ENCODE data around the gene L3MBTL4.
"Not testable (repeated sequence)": the region's sequence is repeated elsewhere in the genome, so short reads cannot be mapped to it uniquely, and the experiment has no call there.

Gene L3MBTL4

DNA sequence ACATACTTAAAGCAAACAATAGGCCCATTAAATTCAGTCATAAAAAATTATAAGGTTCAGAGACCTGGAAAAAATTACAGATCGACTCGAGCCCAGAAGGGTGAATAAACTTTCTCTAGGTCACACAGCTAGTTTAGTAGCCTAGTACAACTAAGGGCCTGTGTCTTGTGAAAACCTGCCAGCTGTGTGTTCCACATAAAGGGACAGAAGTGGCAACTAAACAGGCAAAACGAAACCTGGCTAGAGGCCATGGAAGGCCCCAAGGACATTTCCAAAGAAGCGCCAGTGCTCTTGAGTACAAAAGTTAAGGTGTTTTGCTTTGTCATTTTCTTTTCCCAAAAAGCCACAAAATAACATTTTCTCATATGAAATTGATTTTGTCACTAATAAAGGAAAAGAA lies 164.9 kb downstream of the L3MBTL4 start:
- no peak for DNase-seq

DNA sequence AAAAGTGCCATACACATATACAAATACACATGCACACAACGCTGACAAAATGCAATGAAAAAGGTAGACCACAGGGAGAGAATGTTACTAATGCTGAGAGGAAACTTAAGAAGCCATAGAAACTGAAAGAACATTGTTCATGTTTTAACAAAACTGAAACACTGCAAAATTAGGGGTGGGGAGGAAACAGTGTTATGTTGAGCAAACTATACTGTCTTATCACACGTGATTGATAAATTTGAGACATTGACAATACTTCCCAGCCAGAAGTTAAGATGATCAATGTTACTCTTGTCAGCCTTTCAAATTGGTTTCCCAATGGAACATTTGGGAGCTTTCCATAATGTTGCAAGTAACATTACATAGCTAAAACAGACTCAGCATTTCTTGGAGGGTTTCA lies 165.5 kb downstream of the L3MBTL4 start:
- no peak for DNase-seq

DNA sequence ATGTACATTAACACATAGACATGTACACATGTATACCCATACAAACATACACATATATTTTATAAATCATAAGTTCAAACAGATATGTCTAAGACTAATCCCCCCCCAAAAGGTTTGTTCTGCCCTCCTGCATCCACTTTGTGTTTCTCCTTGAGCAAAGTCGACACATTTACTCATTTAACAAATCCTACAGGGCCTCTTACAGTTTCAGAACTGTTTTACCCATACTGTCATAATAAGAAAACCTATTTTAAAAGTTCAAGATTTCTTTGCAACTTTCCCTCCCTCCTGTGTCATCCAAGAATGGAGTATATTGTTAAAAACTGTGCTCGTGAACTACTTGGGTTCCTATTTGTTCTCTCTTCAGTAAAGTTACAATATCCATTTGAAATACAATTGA lies 166.7 kb downstream of the L3MBTL4 start:
- no peak for DNase-seq

DNA sequence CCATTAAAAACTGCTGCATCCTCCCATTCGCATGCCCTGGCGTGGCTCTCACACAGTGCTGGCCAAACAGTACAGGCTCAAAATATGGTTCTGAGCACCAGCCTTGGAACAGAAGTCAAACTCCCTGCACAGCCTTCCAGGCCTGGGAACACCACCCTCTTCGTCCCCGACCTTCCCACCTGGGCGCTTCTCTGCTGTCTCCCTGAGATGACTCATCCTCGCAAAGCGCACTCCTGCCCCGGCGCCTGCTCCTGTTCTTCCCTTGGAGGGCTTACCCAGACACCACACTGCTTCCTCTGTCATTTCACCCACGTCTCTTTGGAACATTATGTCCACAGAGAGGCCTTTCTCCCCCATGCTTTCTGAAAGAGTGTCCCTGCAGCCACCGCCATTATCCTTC lies 172.7 kb downstream of the L3MBTL4 start:
- no peak for DNase-seq

DNA sequence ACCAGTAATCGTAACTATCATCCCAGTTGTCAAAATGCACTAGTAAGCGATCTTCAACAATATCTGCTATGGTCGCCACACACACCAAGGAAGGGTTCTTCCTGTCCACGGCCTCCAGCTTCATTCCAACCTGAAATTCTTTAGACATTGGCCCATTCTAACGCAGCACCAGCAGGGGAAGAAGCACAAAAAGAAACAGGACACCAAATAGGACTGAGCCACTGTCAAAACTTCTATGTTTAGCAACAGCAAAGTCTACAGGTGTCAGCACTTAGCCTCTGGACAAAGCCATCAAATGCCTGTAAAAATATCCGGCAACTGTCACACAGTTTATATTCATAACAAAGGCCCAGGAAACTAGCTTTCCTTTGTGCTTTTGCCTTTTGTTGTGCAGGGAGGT lies 175.0 kb downstream of the L3MBTL4 start:
- DNase-seq, result no peak

DNA sequence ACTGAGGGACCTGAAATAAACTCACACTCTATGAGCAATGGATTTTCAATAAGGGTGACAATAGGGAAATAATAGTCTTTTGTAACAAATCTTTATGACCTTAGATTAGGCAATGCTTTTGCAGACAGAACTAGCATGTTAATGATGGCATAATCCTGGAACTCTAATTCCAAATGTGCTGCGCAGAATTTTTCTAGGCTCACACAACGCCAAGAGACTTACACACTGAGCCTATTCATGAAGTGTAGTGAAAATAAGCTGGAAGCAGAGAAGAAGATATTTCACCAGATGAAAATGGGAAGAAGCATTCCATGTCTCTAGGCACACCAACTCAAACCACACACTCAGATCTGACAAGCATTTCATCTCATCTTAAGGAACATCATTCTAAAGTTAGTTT lies 178.5 kb downstream of the L3MBTL4 start:
- no peak for DNase-seq

DNA sequence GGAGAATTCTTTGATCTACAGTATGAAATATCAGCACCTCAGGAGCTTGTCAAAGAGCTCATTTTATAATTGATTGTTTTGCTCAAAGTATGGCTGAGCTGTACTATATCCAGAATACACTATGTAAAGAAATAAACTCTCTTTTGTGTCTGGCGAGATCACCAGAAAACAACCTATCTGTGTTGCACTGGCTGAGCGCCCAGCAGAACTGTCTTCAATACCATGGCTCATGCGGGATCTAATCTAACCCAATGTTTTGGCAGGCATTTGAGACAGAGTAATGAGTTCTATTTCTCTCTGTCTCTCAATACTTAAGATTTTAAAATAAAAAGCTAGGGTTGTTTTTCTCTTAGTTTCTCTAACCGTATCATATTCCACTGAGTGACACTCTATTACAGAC lies 192.4 kb downstream of the L3MBTL4 start:
- DNase-seq, result no peak

DNA sequence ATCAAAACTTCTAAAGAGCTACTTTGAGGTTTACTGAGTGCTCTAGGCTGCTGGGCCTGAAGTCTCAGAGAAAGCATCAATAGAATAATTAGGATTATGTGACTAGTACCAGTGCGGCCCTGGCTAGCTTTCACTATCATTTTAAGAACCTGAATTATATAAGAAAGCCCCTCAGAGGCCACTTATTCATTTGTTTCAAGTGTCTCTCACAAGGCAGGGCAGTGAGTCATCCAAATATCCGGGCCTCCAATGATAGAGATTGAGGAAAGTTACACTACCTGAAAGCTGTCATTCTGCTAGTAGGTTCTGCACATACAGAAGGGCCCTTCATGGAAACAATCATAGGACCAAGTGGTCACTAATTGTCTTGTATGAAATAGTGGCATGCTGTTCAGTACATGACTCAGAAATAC lies 193.1 kb downstream of the L3MBTL4 start:
- DNase-seq, result no peak

DNA sequence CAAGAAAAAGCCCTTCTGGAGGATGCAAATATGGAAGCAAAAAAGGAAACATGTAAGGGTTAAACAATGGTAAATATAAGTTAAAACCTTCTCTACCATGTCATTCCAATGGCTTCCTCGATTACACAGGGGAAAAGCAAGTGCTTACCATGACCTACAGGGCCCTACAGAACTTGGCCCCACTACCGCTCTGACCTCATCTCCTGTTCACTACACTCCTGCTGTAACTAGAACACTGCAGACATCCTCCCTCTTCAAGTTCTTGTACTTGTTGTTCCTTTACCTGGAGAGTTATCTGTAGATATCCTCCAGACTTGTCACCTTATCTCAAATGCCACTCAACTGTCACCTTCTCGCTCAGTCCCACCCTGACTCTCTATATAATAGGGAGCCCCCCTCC lies 194.6 kb downstream of the L3MBTL4 start:
- no peak for DNase-seq

DNA sequence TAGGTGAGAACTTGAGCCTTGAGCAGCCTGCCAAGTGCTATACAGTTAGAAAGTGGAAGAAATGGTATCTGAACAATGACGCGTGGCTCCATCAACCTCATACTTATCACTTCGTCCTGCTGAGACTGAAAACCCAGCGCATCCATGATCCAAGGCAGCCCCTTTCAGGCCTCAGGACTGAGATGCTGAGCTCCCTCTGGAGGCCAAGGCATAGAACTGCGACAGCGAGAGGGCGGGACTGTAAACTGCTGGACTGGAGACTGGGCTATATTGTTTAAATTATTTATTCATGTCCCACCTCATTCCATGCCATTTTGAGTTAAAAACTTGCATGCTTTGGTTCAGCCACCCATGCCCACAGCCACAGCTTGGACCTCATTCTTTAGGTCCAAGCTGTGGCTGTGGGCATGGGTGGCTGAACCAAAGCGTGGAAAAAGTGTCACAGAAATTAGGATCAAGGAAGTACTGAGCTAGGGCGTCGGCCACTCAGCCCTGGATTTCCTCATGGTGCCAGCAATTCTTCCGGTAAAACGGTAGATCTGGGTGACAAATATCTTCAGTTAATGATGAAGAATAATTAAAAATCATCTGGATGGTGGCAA lies 195.5 kb downstream of the L3MBTL4 start:
- peak; percentile 31 for DNase-seq

DNA sequence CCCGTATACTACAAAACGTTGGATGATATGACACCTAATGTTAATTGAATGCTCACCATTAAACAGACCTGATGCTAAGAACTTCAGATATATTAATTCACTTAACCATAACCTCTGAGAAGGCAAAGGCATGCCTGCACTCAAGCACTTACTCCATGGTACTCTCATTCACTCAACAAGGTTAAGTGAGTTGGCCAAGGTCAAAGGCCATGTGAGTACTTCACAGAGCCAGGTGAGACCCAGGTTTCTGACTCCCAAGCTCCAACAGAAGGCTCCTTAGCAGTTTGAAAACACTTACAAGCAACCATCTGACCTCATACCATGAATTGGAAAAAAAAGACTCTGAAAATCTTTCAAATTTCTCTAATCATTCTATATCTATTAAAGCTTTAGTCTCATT lies 198.8 kb downstream of the L3MBTL4 start:
- DNase-seq, result no peak

DNA sequence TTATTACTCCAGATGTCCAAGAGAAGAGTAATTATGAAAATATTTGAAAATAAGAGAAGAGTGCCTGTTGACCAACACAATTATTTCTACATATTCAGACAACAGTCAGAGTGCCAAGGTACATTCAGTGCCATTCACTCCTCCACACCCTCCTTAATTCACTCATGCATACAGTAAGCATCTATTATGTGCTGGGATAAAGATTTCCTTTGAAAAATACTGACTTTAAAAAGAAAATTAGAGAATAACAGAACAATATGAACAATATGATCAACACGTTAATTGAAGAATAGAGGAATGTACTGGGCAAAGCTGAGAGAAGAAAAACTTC lies 203.6 kb downstream of the L3MBTL4 start:
- DNase-seq, result no peak

DNA sequence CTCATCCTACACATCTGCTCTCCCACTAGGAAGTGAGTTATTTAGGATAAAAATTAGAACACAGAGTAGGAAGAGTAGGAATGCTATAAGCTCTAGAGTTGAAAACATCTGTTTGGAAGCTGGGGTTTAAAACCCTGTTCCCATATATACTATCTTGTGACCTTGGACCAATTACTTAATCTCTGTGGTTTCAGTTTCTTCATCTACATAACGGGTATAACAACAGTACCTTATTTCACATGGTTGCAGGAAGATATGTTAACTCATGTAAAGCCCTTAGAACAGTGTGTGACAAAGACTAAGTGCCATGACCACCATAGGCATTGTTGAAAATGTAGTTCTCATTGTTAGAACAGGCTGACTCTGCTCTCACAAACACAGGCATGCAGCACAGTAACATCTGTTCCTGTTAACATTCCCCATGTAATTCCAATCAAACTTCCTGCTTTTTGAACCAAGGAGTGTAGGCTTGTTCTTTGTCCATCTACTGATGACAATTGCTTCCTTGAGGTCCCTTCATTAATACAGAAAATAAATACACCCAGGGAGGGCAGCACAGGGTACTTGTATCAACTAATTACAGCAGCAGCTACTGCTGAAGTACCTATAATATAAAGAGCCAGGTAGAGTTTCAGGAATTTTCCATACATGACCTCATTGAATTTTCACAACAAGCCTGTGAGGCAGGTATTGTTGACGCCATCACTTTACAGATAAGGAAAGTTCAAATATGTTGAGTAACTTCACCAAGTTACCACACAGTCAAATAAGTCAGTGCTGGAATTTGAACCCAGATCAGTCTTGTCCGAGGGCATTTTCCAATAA lies 204.2 kb downstream of the L3MBTL4 start:
- DNase-seq, result no peak

DNA sequence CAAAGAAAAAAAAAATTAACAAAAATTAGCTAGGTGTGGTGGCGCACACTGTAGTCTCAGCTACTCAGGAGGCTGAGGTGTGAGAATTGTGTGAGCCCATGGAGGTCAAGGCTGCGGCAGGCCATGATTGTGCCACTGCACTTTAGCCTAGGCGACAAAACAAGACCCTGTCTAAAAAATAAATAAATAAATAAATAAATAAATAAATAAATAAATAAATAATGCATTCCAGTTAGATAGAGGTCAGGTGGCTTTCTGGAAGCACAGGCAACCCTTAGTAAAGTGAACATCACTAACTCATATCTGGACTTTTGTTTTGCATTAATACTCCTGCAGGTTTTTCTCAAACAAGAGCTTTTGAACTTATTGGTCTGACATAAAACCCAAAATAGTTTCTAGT lies 206.8 kb downstream of the L3MBTL4 start:
- no peak for DNase-seq

DNA sequence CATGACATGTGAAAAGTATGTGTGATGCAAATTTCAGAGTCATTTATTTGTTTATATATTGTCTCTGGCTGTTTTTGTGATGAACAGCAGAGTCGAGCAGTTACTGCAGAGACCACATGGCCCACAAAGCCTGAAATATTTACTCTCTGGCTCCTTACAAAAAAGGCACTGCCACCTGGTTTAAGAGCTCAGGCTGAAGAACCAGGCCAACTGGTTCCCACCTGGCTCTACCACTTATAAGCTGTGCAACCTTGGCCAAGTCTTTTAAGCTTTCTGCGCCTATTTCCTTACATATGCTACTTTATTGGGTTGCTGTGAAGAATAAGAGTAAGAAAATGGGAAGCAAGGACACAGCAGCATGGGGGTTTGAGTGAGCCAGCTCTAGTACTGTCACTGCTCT lies 207.6 kb downstream of the L3MBTL4 start:
- no peak for DNase-seq

DNA sequence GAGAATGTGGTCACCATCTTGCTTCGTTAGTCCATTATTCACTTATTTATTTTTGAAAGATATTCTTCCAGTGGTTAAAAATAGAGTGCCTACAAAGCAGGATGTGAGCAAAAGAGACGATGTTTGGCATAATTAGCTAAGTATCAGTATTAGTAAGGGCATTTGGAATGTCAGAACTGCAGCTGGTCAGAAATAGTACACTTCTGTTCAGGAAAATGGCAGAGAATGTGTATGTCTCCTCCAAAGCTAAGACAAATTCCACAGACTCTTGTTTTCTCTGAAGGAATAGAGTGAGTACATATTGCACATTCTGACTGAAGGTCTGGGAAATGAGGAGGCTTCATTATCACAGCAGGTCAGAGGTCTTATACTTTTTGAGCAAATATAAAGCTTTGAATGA lies 209.0 kb downstream of the L3MBTL4 start:
- DNase-seq, result no peak

DNA sequence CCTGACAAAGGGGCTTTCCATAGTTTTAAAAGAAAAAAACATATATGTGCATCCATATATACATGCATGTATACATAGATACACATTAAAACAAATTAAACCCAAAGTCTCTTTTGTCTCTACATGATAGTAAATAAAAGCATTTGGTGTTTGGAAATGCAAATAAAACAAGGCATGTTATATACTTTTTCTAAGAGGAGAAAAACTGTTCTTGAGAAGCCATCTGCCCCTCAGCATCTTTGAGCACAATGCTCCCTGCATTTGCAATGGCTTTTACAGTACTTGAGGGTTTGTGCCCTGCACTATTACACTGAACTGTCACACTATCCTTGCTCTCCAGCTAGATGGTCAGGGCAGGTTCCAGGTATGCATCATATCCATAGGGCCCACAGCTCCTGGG lies 210.2 kb downstream of the L3MBTL4 start:
- DNase-seq, result no peak

DNA sequence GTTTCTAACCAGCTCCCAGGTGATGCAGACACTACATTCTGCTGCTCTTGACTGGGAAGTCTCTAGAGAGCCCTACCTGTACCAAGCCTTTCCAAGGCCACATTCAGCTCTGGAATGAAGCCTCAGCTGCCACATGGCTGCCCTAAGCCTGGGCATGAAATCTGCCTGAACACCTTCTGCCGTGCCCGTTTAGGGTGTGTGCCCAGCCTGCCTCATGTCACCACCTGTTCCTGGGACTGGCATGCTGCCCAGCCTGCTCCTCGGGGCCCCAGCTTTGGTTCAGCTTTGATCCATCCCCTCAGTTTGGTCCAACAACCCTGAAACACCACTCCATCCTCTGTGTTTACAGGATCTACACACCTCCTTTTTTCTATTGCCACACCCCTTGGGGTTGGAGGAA lies 210.9 kb downstream of the L3MBTL4 start:
- DNase-seq, result no peak

DNA sequence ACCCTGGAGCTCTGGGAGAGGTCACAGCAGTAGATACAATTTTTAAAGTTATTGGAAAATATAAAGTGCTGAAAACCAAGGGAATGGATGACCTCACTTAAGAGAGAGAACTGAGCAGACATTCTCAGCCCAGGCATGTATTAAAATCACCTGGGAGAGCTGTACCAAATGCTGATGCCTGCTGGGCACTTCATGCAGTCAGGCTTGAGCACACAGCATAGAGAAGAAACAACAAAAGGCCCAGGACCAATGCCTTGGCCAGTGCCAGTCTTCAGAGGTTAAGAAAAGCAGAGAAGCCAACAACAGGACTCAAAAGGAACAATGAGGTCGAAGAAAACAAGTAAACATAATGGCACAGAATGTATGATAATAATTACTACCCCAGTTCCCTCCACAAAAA lies 211.8 kb downstream of the L3MBTL4 start:
- DNase-seq, result no peak

DNA sequence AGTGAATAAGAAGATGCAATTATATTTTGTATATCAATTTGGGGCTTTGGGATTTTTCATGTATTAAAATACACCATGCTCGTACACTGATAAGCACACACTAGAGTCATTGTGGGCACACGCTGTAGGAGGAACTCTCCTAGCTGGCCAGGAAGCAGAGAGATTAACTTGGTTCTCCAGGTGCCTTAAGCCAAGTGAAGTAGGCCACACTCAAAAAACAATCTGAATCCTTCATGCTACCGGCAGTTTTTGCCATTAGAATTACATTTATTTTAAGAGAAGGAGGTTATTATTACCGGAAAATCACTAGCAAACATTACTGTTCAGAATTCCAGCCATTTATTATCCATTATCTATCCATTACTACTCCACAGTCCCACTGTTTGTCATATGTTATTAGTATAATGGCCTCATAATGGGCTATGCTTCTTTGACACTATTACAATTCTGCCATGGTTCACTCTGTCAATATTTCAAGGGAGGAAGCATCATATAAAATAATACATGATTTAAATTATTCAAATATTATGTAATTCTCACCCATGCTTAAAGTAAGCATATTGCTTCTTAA lies 214.4 kb downstream of the L3MBTL4 start:
- DNase-seq, result no peak

DNA sequence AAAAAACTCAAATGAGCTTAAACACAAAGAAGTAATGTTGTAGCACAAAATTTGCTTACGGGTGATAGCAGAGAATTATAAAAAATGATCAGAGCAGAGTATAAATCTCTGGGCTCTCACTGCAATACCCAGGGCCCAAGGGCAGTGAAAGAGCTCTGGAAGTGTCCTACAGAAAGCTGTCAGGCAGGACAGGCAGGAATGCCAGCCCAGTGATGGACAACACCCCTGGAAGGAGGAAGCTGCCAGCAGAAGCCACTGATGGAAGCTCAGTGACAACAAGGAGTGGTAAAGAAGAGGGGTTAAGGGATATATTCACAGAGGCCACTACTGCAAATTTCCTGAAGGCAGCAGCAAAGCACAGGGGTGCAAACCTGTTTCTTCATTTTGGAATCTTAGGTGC lies 214.9 kb downstream of the L3MBTL4 start:
- no peak for DNase-seq

DNA sequence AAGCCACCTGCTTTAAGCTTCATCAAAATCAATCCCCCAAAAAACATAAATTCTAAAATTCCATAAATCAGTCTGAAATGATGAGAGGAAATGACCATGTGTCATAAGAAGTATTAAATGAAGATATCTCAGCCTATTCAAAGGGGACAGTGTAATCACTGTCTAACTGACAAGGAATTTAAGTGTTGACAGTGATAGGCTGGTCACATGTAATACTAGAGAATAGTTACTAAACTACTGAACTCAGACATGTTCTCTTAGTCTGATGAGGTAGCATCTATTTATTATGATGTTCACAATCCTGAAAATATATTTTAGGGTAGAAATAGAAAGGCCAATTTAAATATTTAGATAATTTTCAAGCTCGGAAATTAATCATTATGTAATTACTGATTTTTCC lies 216.1 kb downstream of the L3MBTL4 start:
- no peak for DNase-seq

DNA sequence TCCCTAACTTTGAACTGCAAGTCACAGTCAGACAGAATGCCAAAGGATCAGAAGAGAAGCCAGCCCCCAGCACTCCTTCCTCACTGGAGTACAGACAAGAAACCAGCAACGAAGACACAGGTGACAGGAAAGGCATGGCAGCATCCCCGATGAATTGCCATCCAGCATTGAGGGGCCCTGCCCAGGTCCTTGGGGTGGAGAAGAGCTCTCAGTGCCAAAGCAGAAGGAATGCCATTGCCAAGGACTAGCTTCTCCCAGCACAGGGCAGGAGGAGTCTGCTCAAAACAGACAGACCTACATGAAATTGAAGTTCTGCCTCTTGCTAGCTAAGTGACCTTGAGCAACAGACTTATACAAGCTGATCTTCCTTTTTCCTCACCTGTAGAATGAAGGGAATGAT lies 220.1 kb downstream of the L3MBTL4 start:
- DNase-seq, result no peak

DNA sequence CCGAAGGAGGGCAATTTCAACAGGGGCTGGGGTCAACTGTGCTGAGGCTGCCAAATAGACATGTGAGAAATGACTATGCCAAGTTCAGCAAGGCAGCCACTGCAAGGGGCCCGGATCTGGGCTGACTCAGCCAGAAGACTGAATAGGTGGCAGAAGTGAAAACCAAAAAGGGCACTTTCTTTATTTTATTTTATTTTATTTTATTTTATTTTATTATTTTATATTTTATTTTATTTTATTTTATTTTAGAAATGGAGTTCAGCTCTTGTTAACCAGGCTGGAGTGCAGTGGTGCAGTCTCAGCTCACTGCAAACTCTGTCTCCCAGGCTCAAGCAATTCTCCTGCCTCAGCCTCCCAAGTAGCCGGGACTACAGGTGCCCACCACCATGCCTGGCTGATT lies 228.9 kb downstream of the L3MBTL4 start:
- not testable (repeated sequence) for DNase-seq

Measured in right kidney (tissue), 1 donor.